Mammary epithelial cell (primary cell): ENCODE measurements around the gene HAUS8.

Source experiments
- CTCF ChIP-seq, 2 donors: IDR thresholded peaks in 1 of 2; conservative IDR thresholded peaks in 1 of 2; 2 replicates each; pipeline ENCODE4 v1.5.1; 2011 to 2012; ENCODE audit warnings: inconsistent platforms in 2 of 2, low read length in 2 of 2, mild to moderate bottlenecking in 2 of 2, control low read depth in 1 of 2, low read depth in 1 of 2; ENCODE audit not compliant: insufficient read depth in 1 of 2; ENCODE audit errors: extremely low read depth in 1 of 2
- EZH2 ChIP-seq: IDR thresholded peaks from 2 replicates; pipeline ENCODE4 v1.6.1; 2012; ENCODE audit warnings: low read length, inconsistent platforms, borderline replicate concordance

DNA sequence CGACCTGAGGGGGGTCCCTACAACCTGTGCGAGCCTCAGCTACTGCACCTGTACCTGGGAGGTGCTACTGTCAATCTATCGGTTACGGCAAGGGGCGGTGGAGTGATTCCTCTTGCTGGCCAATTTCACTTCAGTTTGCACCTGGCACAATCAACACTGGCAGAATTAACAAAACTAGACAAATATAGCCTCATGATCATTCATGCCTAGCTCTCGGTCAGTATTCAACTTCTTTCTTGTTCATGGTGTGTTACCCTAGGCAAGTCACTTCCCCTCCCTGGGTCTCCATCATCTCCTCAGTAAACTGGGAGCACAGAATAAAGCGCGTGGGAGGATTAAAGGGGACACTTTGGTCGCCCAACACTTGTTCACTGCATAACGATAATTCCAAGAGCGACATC, 618 bp downstream of the HAUS8 start:
- TF ChIP-seq CTCF (conservative IDR thresholded peaks at IDR 0.05 in 1 of 2, IDR thresholded peaks at IDR 0.05 in 1 of 2; ENCODE audit: extremely low read depth in 1 of 2, insufficient read depth in 1 of 2, low read depth in 1 of 2, low read length in 2 of 2) (no peak), EZH2 (no peak)
